Nephron (organoid): Measurements from ENCODE around the gene ADAMTSL1.

Experiments used
- H3K27ac Mint-ChIP-seq, 3 experiments: 2 replicates each; pipeline ENCODE4 v1.8.0; 2020; ENCODE audit warnings: mixed read lengths in 3 of 3, mild to moderate bottlenecking in 2 of 3, moderate library complexity in 1 of 3
- H3K27me3 Mint-ChIP-seq: 2 replicates; pipeline ENCODE4 v1.8.0; 2021; ENCODE audit warnings: low read depth, mild to moderate bottlenecking, moderate library complexity, mixed read lengths
- H3K36me3 Mint-ChIP-seq: 2 replicates; pipeline ENCODE4 v1.8.0; 2020; ENCODE audit warnings: low read depth, mixed read lengths
- H3K4me1 Mint-ChIP-seq: 2 replicates; pipeline ENCODE4 v1.8.0; 2020; ENCODE audit warnings: mixed read lengths
- H3K4me3 Mint-ChIP-seq, 3 experiments: 2 replicates each; pipeline ENCODE4 v1.8.0; 2020; ENCODE audit warnings: mild to moderate bottlenecking in 3 of 3, mixed read lengths in 3 of 3, moderate library complexity in 2 of 3
- H3K9me3 Mint-ChIP-seq: 2 replicates; pipeline ENCODE4 v1.8.0; 2020; ENCODE audit warnings: mixed read lengths
- TF ChIP-seq, protein P1 (sequence below), 3 experiments: fragments of 200-600 bp; sonication (generic); IDR thresholded peaks; one replicate each; pipeline ENCODE4 v1.5.0; 2021; ENCODE audit warnings: antibody characterized with exemption in 3 of 3; ENCODE audit not compliant: unreplicated experiment in 3 of 3

ADAMTSL1 gene

DNA sequence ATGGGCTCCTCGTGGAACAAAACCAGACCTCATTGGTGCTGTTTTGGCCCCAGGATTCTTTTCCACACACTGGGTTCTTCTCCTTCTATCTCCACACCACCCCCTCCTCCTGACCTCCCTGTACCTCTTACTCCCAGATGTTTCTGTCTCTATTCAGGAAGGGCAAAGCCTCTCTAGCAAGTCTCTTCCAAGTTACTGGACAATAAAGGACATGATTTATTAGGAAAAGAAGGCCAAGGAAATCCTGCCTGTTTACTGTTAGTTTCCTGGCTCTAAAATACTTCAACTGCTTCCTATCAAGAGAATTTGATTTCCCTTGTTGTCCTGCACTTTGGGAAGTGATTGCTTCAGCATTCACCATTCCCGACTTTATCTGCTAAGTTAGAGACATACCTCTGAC lies 297.1 kb downstream of the ADAMTSL1 start:
- H3K36me3 Mint-ChIP-seq: peaks cover 18% of the 10 kb centered on the region
- peak overlapping the region; percentile 86 to 96 (median 92) for H3K27ac Mint-ChIP-seq
- H3K4me3 Mint-ChIP-seq: peak overlapping the region in 1 of 3 experiments; percentile 24
- no peaks in the 10 kb centered on the region for H3K9me3 Mint-ChIP-seq
- TF ChIP-seq, protein P1, sequence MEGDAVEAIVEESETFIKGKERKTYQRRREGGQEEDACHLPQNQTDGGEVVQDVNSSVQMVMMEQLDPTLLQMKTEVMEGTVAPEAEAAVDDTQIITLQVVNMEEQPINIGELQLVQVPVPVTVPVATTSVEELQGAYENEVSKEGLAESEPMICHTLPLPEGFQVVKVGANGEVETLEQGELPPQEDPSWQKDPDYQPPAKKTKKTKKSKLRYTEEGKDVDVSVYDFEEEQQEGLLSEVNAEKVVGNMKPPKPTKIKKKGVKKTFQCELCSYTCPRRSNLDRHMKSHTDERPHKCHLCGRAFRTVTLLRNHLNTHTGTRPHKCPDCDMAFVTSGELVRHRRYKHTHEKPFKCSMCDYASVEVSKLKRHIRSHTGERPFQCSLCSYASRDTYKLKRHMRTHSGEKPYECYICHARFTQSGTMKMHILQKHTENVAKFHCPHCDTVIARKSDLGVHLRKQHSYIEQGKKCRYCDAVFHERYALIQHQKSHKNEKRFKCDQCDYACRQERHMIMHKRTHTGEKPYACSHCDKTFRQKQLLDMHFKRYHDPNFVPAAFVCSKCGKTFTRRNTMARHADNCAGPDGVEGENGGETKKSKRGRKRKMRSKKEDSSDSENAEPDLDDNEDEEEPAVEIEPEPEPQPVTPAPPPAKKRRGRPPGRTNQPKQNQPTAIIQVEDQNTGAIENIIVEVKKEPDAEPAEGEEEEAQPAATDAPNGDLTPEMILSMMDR (IDR thresholded peaks at IDR 0.05; ENCODE audit: unreplicated experiment in 3 of 3): no peak
- H3K4me1 Mint-ChIP-seq: peaks cover 56% of the 10 kb centered on the region
- no peaks in the 10 kb centered on the region for H3K27me3 Mint-ChIP-seq

DNA sequence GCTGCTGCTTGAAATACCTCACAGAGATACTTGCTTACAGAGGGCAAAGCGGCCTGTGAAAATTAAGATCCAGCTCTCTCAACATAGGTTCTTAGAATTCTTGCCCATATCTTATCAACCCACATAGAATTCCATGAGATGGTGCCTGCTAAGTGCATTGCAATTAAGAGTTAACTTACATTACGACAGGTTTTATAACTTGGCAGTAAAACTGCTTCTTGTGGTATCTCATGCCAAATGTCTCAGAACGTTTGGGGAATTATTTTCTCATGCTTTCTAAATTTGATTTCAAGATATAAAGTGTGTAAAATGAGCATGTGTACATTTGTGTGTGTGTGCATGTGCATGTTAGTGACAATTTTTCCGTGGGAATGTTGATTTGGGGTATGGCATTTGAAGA lies 297.8 kb downstream of the ADAMTSL1 start:
- TF ChIP-seq, protein P1 (IDR thresholded peaks at IDR 0.05; ENCODE audit: unreplicated experiment in 3 of 3): no peak
- Mint-ChIP-seq H3K27me3 (no peaks in the 10 kb centered on the region), H3K4me3 (no peak overlapping the region), H3K27ac (peak overlapping the region; percentile 46 to 96 (median 50)), H3K9me3 (no peaks in the 10 kb centered on the region), H3K36me3 (peaks cover 23% of the 10 kb centered on the region), H3K4me1 (peaks cover 56% of the 10 kb centered on the region)

DNA sequence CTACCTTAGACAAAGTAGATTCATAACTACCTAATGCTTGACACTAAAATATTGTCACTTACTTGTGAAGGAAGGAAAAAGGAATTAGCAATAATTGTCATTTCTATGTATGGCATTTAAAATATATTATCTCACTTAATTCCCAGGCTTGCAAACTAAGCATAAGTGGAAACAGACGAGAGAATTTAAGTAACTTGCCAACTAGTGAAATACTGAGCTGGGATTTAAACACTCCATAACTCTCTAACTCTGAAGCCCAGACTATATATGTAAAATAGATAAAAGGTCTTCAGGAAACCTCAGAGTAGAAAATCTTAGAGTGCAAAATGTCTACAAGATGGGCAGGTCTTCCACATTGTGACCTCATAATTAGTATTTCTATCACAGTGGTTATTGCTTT lies 301.3 kb downstream of the ADAMTSL1 start:
- Mint-ChIP-seq H3K27ac (peak overlapping the region; percentile 15 to 63 (median 57)), H3K36me3 (peaks cover 36% of the 10 kb centered on the region), H3K27me3 (no peaks in the 10 kb centered on the region), H3K9me3 (no peaks in the 10 kb centered on the region), H3K4me3 (no peak overlapping the region), H3K4me1 (peaks cover 58% of the 10 kb centered on the region)
- TF ChIP-seq, protein P1 (IDR thresholded peaks at IDR 0.05; ENCODE audit: unreplicated experiment in 3 of 3): no peak

DNA sequence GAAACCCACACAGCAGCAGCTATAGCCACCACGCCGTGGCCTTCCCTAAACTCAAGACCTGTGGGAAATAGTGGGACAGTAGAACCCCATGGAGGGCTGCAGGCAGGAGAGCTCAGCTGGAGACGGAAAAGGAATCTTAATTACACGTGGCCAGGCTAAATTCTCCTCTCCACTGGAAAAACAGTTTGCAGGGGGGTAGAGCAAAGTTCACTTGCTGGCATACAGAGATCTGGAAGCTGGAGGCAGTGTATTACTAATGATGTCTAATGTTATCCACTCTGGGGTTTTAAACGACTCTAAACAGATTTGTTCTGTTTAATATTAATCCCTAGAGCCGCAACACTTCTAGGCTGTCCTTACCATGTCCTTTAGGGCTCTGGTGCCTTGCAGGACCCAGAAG lies 302.0 kb downstream of the ADAMTSL1 start:
- peak overlapping the region in 2 of 3 experiments; percentile 43 to 57 for H3K27ac Mint-ChIP-seq
- H3K27me3 Mint-ChIP-seq: no peaks in the 10 kb centered on the region
- H3K9me3 Mint-ChIP-seq: no peaks in the 10 kb centered on the region
- H3K4me1 Mint-ChIP-seq: peaks cover 51% of the 10 kb centered on the region
- peaks cover 36% of the 10 kb centered on the region for H3K36me3 Mint-ChIP-seq
- H3K4me3 Mint-ChIP-seq: no peak overlapping the region
- TF ChIP-seq, protein P1 (IDR thresholded peaks at IDR 0.05; ENCODE audit: unreplicated experiment in 3 of 3): no peak

DNA sequence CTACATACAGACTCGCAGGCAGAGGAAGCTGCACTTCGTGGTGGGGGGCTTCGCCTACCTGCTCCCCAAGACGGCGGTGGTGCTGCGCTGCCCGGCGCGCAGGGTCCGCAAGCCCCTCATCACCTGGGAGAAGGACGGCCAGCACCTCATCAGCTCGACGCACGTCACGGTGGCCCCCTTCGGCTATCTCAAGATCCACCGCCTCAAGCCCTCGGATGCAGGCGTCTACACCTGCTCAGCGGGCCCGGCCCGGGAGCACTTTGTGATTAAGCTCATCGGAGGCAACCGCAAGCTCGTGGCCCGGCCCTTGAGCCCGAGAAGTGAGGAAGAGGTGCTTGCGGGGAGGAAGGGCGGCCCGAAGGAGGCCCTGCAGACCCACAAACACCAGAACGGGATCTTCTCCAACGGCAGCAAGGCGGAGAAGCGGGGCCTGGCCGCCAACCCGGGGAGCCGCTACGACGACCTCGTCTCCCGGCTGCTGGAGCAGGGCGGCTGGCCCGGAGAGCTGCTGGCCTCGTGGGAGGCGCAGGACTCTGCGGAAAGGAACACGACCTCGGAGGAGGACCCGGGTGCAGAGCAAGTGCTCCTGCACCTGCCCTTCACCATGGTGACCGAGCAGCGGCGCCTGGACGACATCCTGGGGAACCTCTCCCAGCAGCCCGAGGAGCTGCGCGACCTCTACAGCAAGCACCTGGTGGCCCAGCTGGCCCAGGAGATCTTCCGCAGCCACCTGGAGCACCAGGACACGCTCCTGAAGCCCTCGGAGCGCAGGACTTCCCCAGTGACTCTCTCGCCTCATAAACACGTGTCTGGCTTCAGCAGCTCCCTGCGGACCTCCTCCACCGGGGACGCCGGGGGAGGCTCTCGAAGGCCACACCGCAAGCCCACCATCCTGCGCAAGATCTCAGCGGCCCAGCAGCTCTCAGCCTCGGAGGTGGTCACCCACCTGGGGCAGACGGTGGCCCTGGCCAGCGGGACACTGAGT lies 303.2 kb downstream of the ADAMTSL1 start:
- Mint-ChIP-seq H3K4me3 (no peak overlapping the region), H3K9me3 (no peaks in the 10 kb centered on the region), H3K27me3 (no peaks in the 10 kb centered on the region), H3K27ac (peak overlapping the region in 2 of 3 experiments; percentile 43 to 63), H3K36me3 (peaks cover 36% of the 10 kb centered on the region), H3K4me1 (peaks cover 44% of the 10 kb centered on the region)
- TF ChIP-seq, protein P1 (IDR thresholded peaks at IDR 0.05; ENCODE audit: unreplicated experiment in 3 of 3): no peak
